Stimulated activated CD4-positive, alpha-beta T cell treated with anti-CD3 and anti-CD28 coated beads, Interleukin-12 subunit alpha, Interleukin-12 subunit beta, amount 100 ng/mL, for 48 hours (primary cell): ENCODE data around the gene TIE1.

Experiments
- DNase-seq, 3 donors: peaks; one replicate each; pipeline ENCODE4 v3.0.0-alpha.2; 2020; ENCODE audit warnings: low read depth in 2 of 3, low spot score in 1 of 3

The TIE1 gene

DNA sequence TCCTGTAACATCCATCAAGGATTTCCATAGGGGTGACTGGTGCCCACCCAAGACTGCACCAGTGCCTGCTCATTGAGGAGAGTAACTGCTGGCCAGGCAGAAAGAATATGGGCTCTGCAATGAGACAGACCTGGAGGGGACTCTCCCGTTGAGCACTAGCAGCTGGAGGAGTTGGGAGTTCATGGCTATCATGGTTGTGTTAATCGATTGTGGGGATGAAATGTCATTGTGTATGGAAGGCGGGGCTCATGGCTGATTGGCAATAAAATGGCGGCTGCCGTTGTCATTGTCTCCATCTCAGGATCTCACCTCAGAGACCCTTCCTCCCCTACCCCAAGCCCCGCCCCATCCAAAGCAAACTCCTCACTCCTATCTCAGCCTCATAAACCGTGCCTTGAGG is 27.1 kb upstream of the TIE1 start:
- no peak for DNase-seq

DNA sequence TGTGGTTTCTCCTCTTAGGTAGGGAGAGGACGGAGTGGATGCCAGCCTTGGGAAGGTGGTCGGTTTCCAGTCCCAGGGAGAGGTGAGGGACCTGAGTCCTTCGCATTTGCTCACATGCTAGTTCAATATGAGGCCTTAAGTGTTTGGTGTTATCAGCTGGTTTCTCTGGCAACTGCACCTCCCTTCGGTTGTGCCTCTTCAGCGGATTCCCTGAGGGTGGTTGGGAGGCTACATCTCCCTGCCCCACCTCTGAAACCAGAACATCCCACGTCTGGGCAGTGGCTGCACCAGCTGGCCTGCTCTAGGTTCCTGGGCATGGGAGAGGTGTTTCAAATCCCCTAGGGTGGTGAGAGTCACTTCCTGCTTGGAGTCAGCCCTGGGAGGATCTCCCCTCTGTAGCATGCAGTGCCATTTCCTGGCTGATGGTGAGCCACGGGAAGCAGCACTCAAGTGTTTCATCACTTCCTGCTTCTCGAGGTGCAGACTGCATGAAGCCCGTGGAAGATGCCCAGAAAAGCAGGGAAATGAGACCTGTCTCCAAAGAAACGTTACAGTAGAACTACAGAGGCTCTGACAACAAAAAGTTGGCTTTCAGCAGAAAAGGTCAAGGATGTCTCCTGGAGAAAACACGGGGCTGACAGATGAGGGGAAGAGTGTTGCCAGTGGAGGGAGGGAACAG is 26.5 kb upstream of the TIE1 start:
- peak in 2 of 3 donors; percentile 16 to 32 for DNase-seq

DNA sequence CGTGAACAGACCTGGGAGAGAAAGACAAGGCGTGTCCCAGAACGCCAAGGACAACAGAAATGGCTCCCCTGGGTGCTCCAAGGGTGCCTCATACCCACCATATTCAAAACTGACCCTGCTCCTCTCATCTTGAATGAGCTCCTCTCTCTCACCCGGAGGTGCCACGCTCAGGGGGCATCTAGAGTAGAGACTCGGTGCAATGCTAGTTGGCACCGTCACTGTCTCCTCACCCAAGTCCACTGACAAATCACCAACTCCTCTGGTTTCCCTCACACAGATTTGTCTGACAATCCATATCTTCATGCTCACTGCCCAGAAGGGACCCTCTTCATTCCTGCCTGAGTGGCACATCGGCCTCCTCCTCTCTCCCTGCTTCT is 26.0 kb upstream of the TIE1 start:
- DNase-seq: no peak

DNA sequence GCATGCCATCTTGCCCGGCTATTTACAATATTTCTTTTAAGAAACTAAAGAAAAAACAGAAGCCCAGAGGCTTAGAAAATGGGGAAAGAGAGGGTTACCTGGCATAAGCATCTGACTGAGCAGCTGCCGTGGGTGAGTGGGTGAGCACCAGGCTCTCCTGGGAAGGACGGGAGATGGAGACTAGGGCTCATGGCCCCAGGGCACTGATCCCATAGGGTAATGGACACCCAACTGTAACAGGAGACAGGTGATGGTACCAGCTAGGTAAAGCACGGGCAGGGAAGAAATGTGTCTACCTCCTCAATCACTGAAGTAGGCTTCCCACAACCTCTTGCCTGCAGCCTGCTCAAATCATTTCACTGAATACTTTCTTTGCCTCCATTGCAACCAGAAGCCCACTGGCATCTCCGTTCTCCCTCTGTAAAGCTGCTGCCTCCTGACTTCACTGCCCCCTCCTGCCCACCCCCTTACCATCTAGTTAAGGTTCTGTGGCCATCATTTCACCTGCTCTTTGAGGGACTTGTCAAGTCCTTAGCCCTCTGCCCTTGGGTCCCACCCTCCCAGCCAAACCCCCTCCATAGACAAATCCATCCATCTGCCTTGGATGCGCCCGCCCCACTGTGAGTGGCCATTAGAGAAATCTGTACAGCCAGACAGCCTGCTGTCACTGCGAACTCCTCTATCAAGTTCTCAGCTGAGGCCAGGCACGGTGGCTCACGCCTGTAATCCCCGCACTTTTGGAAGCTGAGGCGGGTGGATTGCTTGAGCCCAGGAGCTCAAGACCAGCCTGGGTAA is 24.8 kb upstream of the TIE1 start:
- DNase-seq: no peak

DNA sequence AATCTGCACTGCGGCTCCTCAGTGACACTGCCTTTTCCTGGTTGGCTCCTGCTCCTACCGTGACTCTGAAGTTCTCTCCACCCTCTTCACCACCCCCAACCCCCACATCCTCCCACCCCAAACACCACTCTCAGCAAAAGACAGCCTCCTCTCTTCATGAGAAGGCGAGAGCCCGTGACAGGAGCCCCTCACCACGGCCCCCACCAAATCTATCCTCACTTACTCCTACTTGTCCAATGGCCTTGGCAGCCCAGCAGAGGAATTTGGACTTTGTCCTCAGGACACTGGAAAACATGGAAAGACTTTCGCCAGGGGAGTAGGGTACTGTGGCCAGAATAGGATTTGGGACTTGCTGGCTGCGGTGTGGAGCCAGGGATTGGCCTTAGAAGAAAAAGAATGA is 24.1 kb upstream of the TIE1 start:
- no peak for DNase-seq

DNA sequence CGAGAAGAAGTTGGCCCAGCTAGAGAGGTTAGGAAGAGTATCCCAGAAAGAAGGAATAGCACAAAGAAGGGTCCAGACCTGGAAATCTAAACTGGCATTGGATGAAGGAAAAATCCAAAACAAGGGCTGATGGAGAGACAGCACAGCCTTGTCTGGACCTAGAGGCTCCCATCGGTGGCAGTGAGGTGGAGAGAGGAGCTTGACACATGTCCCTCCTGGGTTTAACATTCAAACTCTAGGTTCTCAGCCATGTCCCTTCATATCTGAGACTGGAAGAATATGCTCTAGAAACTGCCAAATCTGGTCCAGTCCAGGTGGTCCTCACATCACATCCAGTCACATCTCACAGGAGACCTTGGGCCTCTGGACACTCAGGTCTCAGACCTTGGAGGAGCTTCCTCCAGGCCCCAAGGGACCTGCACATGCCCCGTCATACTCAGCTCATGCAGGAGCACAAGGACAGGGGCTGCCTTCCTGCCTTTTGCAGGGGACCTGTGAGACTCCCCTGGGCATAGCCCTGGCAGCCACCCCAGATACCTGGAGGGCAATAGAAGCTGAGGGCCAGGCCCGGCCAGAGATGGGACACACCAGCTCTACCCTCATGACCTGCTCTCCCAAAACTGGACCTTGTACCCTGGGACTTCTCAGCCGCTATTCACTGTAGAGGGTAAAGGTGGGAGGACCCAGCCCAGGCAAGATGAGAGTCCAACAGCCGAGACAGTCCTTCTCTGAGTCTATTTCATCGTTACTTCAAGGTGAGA is 23.5 kb upstream of the TIE1 start:
- no peak for DNase-seq

DNA sequence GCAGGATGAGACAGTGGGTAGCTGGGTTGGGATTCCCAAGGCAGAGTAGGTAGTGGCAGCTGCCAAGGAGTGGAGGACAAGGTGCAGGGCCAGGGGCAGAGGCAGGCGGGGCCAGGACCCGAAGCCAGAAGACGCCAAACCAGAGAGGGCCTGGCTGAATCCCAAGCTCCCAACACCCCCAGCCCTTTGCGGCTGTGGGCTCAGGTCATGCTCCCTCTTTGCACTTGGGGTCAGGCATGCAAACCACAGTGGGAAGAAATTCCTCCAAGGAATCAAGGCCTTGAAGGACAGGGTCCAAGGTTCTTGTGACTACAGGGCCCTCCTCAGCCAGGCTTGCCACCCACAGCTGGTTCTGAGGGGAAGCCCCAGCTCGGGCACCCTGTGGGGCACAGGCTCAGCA is 21.6 kb upstream of the TIE1 start:
- DNase-seq: no peak

DNA sequence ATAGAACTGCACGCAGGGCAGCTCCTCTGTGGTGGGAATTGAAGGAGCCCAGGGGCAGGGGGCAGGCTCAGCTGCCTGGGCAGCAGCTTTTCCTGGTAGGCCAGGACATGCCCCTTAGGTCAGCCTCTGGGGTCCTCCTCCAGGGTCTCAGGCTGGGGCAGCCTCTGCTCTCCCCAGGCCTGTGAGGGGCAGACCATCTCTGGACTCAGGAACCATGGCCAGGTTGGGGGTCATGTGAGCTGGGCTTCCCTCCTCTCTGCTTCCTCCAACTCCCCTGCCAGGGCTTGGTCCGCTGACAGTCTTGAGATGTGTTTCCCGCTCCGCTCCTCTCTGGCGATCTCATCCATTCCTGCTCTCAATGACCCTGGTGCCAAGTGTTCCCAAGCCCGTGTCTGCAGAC is 21.1 kb upstream of the TIE1 start:
- DNase-seq: no peak

DNA sequence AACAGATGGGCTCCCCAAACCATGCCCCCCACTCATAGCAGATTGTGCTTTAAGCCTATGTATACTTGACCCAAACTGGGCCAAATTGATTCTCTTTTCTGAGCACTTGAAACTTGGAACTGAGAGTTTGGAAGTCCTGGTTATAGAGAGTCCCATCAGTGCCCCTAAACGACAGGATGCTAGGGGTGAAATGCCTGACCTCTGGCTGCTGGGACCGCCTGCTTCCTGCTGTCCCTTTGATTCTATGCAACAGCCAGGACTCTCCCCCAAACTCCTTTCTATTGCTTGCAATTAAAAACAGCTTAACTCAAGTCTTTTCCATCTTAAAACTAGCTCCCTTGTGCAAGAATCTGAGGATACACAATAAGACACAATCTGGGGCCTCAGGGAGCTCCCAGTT is 20.1 kb upstream of the TIE1 start:
- no peak for DNase-seq

DNA sequence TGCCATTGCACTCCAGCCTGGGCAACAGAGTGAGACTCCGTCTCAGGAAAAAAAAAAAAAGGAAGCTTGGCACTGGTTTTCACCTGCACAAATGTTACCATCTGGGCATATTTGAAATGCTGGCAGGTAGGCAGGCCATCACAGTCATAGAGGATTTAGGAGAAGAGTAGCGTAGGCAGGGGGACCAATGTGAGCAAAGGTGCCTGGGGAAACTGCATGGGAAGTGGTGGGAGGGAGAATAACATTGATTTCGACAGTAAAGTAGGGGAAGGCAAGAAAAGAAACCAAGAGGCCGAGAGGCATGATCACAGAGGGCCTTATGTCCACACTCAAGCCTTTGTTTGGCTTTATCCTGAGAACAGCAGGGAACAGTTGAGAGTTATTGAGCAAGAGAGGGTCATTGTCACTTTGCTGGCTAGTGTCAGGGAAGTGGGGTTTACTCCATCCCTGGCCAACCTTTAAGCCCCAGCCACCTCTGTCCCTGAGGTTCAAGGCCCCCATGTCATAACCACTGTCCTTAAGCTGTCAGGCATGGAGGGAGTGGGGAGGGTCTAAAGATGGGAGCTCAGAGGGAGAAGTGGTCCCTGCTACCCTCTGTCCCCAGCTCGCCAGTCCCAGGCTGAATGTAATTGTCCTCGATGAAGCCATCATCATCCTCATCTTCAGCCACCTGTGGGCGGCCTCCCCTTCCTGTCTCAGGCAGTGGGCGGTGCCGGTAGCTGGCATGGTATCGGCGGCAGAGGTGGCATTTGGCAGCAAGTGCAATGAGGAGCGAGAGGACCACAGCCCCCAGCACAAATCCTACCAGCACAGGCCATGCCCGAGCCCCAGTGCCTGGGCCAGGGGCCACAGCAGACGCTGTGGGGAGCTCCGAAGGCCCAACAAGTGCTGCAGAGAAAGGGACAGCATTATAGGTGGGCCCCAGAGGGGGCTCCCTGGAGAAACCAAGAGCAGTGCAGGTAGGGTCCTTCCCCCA is 18.3 kb upstream of the TIE1 start:
- DNase-seq: no peak

DNA sequence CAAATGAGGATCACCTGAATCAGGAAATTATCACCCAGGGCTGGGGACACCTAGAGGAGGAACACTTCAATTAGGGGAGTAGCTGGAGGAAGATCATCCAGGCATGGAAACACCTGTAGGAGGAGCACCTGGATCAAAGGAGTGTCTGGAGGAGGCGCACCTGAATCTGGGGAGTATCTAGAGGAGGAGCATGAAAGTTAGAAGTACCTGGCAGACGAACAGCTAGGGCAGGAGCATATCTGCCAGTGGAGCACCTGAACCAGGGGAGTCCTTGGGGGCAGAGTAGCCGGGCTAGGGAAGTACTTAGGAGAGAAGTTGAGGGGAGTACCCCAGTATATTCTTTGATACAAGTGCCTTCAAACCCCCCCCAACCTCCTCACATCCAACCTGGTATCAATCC is 16.7 kb upstream of the TIE1 start:
- no peak for DNase-seq

DNA sequence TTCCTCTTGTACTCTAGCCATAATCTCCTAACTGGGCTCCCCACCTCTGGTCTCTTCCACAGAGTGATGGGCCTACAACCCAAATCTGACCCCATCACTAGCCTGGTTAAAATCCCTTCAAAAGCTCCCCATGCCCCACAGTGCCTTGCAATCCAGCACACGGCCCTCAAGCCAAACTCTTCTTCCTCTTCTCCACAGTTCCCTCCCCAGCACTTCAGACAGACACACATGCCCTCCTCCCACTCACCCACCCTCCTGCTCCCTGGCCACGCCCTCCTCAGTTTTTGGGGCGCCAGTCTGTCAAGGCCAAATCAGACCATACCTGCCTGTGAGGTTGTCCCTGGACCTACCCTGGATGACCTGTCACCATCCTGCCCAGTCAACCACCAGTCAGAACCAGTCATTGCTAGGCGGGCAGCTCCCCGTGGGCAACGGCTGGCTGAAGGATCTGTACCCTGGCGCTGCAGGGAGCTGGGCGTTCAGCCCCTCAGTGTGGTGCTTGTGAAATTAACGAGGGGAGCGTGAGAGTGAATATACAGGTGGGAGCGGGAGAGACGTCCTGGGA is 16.2 kb upstream of the TIE1 start:
- DNase-seq: no peak

DNA sequence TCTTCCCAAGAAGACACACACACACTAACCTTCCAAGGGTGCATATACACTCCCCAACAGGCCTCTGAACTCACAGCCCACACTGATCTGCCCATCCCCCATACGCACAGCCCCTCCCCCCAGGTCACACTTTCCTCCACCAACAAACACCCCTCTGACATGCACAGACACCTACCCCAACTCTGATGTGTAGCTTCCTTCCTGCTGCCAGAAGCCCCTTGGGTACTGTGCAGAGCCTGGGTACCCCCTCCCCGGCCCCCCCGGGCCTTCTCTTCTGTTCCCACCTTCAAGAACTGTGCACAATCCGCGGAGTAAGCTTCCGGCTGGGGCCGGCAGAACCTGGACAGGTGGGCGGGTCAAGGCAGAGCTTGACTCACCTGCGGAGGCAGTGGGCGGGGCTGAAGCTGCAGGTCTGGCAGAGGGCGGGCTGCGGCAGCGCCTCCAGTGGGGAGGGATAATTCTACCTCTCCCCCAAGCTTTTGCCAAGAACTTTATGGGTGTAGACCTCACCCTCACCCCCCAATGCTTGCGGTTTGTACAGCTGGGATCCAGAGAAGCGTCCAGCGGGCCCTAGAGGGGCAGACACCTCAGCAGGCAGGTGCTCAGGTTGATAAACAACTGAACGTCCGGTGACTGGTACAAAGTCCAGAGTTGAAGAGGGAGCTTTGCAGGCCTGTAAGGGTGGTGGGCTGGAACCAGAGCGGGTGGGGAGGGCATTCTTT is 15.4 kb upstream of the TIE1 start, which contains the start of gene C1orf210:
C1orf210 (minus strand) TSS at position 313 of the 722 bp plus-strand sequence. CDS start 2,311 bp downstream, outside the sequence.
- DNase-seq: no peak

DNA sequence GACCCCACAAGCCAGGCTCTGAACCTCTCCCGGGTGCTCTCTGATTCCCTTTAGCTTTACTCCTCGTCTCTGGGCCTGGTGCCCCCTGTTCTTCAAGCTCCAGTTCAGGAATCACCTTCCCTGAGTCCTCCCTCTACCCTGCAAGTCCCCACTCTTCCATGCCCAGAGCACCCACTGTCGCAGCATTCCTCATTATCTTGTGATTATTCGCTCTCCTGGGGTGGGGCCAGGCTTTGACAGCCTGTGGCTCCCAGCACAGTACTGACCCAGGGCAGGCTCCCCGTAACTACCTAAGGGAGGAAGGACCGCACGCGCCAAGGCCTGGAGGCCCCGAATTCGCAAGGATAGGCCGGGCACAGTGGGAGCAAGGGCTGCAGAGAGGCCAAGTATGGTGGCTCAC is 14.7 kb upstream of the TIE1 start:
- DNase-seq: no peak

DNA sequence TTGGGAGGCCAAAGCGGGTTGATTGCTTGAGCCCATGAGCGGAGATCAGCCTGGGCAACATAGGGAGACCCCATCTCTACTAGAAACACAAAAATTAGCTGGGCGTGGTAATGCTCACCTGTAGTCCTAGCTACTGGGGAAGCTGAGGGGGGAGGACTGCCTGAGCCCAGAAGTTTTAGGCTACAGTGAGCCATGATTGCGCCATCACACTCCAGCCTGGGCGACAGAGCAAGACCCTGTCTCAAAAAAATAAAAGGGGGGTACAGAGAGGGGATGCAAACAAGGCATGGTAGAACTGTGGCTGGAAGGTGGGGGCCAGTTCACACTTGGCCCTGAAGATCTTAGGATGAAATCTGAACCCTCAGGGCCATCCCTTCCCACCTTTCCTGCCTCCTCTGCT is 14.2 kb upstream of the TIE1 start:
- no peak for DNase-seq

DNA sequence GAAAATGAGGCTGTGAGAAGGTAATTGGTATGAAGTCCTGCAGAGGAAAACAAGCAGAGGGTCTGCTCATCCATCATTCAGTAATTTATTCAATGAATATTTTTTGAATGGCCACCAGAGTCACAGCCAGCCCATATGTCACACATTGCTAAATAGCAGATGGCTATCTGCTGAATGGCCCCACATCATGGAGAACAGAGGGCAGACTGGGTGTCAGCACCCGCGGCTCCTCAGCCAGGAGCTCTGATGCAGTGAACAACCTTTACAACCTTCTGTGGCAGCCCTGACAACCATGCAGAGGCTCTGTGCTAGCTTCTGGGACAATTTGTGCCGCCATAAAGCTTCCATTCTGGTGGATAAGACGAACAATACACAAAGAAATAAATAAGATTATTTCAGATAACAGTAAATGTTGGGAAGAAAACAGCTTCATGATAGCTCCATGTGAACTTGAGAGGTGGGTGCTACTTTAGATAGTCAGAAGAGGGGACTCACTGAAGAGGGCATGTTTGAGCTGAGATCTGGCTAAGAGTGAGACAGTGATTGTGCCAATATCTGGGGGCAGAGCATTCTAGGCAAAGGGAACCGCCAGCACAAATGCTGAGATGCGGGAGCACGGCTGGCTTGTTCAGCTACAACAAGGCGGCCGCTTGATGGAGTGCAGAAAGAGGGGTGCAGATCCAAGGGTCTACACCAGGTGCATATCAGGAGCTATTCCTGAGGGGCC is 12.6 kb upstream of the TIE1 start:
- no peak for DNase-seq

DNA sequence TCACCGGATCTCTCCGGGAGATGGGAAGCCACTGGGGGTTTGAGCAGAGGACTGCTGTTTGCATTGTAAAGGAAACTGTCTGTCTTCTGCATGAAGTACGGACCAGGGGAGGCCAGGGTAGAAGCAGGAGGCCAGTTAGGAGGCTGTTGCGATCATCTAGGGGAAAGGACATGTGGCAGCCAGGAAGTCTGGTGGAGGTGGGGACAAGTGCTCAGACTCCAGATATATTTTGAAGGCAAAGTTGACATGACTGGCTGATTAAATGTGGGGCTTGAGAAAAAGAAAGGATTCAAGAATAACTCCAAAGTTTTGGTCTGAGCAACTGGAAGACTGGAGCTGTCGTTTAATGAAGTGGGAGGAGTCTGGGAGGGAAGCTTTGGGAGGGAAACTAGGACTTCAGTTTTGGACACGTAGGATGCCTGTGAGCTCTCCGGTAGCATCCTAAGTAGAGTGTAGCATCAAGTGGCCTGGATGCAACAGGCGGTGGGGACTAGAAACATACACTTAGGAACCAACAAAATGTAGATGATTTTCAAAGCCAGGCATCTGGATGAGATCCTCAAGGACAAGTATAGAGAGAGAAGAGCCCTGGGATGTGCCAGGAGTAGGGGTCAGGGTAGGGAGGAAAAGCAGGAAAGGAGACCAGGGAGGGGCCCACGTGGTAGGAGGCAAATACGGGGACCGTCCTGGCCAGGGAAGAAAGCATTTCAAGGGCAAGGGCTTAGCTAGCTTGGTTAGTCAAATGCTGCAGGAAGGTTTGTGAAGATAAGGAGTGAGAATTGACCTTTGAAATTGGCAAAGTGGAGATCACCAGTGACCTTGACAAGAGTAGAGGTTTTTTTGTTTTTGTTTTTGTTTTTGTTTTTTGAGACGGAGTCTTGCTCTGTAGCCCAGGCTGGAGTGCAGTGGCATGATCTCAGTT is 11.7 kb upstream of the TIE1 start:
- no peak for DNase-seq

DNA sequence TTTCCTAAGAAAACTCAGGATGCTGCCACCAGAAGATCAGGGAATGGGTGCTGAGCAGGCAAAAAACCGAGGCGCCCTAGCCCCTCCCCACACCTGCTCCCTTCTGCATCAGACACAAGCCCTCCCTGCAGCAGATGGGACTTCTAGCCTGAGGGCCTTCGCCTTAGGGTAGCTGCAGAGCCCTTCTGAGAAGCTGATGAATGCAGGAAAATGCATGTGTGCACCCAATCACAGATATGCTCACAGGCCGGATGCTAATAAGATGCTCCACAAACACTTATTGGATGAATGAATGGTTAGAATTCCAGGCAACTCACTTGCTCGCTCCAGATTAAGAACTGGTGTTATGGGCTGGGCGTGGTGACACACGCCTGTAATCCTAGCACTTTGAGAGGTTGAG is 8.6 kb upstream of the TIE1 start:
- no peak for DNase-seq
